ENCODE measurements around the gene DFFA. TPM values are rescaled to one million over a fixed set of nuclear protein-coding genes. Genes with fewer than 3 reads are reported as not detected.
"Not testable (repeated sequence)": the region's sequence is repeated elsewhere in the genome, so short reads cannot be mapped to it uniquely, and the experiment has no call there.

Gene DFFA
- total RNA-seq, 4 donors from 2014 or later, result 20.2 to 32.3 (median 29.3) TPM

- Histone ChIP-seq H3K9me3 (no peaks in the 10 kb centered on the region), H3K4me3 (no peak overlapping the region), H3K27ac (no peak overlapping the region), H3K27me3 (no peaks in the 10 kb centered on the region), H3K36me3 (peaks cover 0 to 4% of the 10 kb centered on the region in 2 donors), H3K4me1 (peaks cover 0 to 16% (median 7%) of the 10 kb centered on the region in 3 donors)
- no peak for ATAC-seq
- WGBS, 2 donors (ENCODE audit: low coverage in 1 of 2), result 85 to 87% methylated on average over 2 of the region's 2 CpGs
- TF ChIP-seq POLR2AphosphoS5 (IDR thresholded peaks at IDR 0.05), result no peak
- no peak for TF ChIP-seq POLR2A (IDR thresholded peaks at IDR 0.05)
- TF ChIP-seq EP300 (IDR thresholded peaks at IDR 0.05), result no peak
- TF ChIP-seq, protein P1, sequence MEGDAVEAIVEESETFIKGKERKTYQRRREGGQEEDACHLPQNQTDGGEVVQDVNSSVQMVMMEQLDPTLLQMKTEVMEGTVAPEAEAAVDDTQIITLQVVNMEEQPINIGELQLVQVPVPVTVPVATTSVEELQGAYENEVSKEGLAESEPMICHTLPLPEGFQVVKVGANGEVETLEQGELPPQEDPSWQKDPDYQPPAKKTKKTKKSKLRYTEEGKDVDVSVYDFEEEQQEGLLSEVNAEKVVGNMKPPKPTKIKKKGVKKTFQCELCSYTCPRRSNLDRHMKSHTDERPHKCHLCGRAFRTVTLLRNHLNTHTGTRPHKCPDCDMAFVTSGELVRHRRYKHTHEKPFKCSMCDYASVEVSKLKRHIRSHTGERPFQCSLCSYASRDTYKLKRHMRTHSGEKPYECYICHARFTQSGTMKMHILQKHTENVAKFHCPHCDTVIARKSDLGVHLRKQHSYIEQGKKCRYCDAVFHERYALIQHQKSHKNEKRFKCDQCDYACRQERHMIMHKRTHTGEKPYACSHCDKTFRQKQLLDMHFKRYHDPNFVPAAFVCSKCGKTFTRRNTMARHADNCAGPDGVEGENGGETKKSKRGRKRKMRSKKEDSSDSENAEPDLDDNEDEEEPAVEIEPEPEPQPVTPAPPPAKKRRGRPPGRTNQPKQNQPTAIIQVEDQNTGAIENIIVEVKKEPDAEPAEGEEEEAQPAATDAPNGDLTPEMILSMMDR (IDR thresholded peaks at IDR 0.05), result no peak
Observed at GRCh38 chr1:10480614-10481013, 8.3 kb upstream of the DFFA start.

GRCh38 chr1:10479296-10479695, 7.0 kb upstream of the DFFA start:
- H3K9me3 ChIP-seq, result no peaks in the 10 kb centered on the region
- no peak overlapping the region for H3K4me3 ChIP-seq
- no peak overlapping the region for H3K27ac ChIP-seq
- WGBS, 2 donors (ENCODE audit: low coverage in 1 of 2), result 55 to 75% methylated on average over 4 to 8 of the region's 8 CpGs
- peaks cover 0 to 4% of the 10 kb centered on the region in 2 donors for H3K36me3 ChIP-seq
- H3K4me1 ChIP-seq, result peaks cover 0 to 25% (median 9%) of the 10 kb centered on the region in 3 donors
- TF ChIP-seq, protein P1 (IDR thresholded peaks at IDR 0.05), result no peak
- TF ChIP-seq POLR2A (IDR thresholded peaks at IDR 0.05) (no peak), EP300 (IDR thresholded peaks at IDR 0.05) (no peak)
- ATAC-seq, result no peak
- H3K27me3 ChIP-seq, result no peaks in the 10 kb centered on the region

GRCh38 chr1:10475510-10475909, 3.2 kb upstream of the DFFA start:
- H3K4me1 ChIP-seq, result peaks cover 3 to 46% (median 9%) of the 10 kb centered on the region in 3 donors
- ATAC-seq, result no peak
- H3K4me3 ChIP-seq, result peak overlapping the region; percentile 76 to 93
- no peak for TF ChIP-seq POLR2AphosphoS5 (IDR thresholded peaks at IDR 0.05)
- TF ChIP-seq EP300 (IDR thresholded peaks at IDR 0.05), result no peak
- TF ChIP-seq, protein P1 (IDR thresholded peaks at IDR 0.05), result no peak
- no peak for TF ChIP-seq POLR2A (IDR thresholded peaks at IDR 0.05)
- peak overlapping the region in 3 of 4 donors; percentile 81 to 91 (median 86) for H3K27ac ChIP-seq
- no peaks in the 10 kb centered on the region for H3K27me3 ChIP-seq
- H3K36me3 ChIP-seq, result no peaks in the 10 kb centered on the region
- no peaks in the 10 kb centered on the region for H3K9me3 ChIP-seq
- 0 to 5% methylated on average over 6 to 11 of the region's 13 CpGs for WGBS, 2 donors (ENCODE audit: low coverage in 1 of 2)

- H3K27ac ChIP-seq, result peak within 1 kb of the TSS; percentile 51 to 91 (median 84)
- H3K36me3 ChIP-seq, result peaks cover 0 to 1% of the 10 kb centered on the region in 2 donors
- 8 to 46% methylated on average over 6 to 16 of the region's 50 CpGs for WGBS, 2 donors (ENCODE audit: low coverage in 1 of 2)
- H3K9me3 ChIP-seq, result no peaks in the 10 kb centered on the region
- peak within 1 kb of the TSS; percentile 76 to 93 for H3K4me3 ChIP-seq
- peak; percentile 82 for ATAC-seq
- TF ChIP-seq, protein P1 (IDR thresholded peaks at IDR 0.05), result no peak
- TF ChIP-seq POLR2AphosphoS5 (IDR thresholded peaks at IDR 0.05), result peak; percentile 21
- TF ChIP-seq POLR2A (IDR thresholded peaks at IDR 0.05), result peak in 1 of 2 donors; percentile 22
- H3K4me1 ChIP-seq, result peaks cover 3 to 46% (median 9%) of the 10 kb centered on the region in 3 donors
- H3K27me3 ChIP-seq, result no peaks in the 10 kb centered on the region
Observed at GRCh38 chr1:10474613-10475507, 2.5 kb upstream of the DFFA start, which contains the start of gene PEX14. Gene PEX14 (plus strand): TSS chr1:10474950. CDS start chr1:10474967, 17 bp downstream.

DNA sequence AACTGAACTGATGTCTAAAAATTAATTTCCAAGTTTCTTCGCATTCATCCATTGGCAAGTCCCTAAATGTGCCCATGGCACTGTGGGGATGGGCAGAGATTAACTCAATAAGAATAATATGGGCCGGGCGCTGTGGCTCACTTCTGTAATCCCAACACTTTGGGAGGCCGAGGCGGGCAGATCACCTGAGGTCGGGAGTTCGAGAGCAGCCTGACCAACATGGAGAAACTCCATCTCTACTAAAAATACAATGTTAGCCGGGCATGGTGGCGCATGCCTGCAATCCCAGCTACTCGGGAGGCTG, 1.9 kb upstream of the DFFA start:
- not testable (repeated sequence) for H3K27me3 ChIP-seq, ATAC-seq, H3K9me3 ChIP-seq, H3K36me3 ChIP-seq
- peak overlapping the region; percentile 76 to 93 for H3K4me3 ChIP-seq
- H3K27ac ChIP-seq, result peak overlapping the region in 3 of 4 donors; percentile 81 to 91 (median 86)
- WGBS, 2 donors (ENCODE audit: low coverage in 1 of 2), result 97 to 100% methylated on average over 6 to 9 of the region's 10 CpGs
- H3K4me1 ChIP-seq, result peaks cover 3 to 46% (median 9%) of the 10 kb centered on the region in 3 donors
